Right atrium auricular region (tissue), 2 donors: Measurements from ENCODE around the gene SPAG4. TPM values are rescaled to one million over a fixed set of nuclear protein-coding genes. Genes with fewer than 3 reads are reported as not detected.

Source experiments
- DNase-seq: peaks from one replicate; pipeline ENCODE4 v3.0.0-alpha.2; 2019; ENCODE audit warnings: low spot score
- H3K27ac ChIP-seq, 2 donors: fragments of 200-600 bp; sonication (generic); 1 replicate in 1 of 2; 2 replicates in 1 of 2; pipeline ENCODE4 v1.5.1; 2016 to 2019
- H3K27me3 ChIP-seq, 2 donors: fragments of 200-600 bp; sonication (generic); one replicate each; pipeline versions ENCODE4 v1.5.1 to v1.6.0; 2017 to 2019
- H3K36me3 ChIP-seq: fragments of 200-600 bp; sonication (generic); one replicate; pipeline ENCODE4 v1.5.1; 2016
- H3K4me1 ChIP-seq, 2 donors: fragments of 200-600 bp; sonication (generic); one replicate each; pipeline versions ENCODE4 v1.5.1 to v1.6.0; 2017 to 2019
- H3K4me3 ChIP-seq, 2 donors: fragments of 200-600 bp; sonication (generic); 1 replicate in 1 of 2; 2 replicates in 1 of 2; pipeline ENCODE4 v1.5.1; 2017 to 2019; ENCODE audit warnings: mild to moderate bottlenecking in 1 of 2, moderate library complexity in 1 of 2
- H3K9me3 ChIP-seq, 2 donors: fragments of 200-600 bp; sonication (generic); one replicate each; pipeline ENCODE4 v1.5.1; 2019
- total RNA-seq, 2 donors: library from RNA; depleted of rRNA; stranded (reverse); fragments of >200 nt; gene quantifications; one replicate each; pipeline ENCODE4 v1.1.0, GENCODE V29; 2016
- TF ChIP-seq, protein P1 (sequence below), 2 donors: fragments of 200-600 bp; sonication (generic); IDR thresholded peaks; one replicate each; pipeline ENCODE4 v1.5.1; 2019; ENCODE audit warnings: antibody characterized with exemption in 2 of 2

The SPAG4 gene
- total RNA-seq, 2 donors from 2014 or later = 4.6 to 5.5 TPM

DNA sequence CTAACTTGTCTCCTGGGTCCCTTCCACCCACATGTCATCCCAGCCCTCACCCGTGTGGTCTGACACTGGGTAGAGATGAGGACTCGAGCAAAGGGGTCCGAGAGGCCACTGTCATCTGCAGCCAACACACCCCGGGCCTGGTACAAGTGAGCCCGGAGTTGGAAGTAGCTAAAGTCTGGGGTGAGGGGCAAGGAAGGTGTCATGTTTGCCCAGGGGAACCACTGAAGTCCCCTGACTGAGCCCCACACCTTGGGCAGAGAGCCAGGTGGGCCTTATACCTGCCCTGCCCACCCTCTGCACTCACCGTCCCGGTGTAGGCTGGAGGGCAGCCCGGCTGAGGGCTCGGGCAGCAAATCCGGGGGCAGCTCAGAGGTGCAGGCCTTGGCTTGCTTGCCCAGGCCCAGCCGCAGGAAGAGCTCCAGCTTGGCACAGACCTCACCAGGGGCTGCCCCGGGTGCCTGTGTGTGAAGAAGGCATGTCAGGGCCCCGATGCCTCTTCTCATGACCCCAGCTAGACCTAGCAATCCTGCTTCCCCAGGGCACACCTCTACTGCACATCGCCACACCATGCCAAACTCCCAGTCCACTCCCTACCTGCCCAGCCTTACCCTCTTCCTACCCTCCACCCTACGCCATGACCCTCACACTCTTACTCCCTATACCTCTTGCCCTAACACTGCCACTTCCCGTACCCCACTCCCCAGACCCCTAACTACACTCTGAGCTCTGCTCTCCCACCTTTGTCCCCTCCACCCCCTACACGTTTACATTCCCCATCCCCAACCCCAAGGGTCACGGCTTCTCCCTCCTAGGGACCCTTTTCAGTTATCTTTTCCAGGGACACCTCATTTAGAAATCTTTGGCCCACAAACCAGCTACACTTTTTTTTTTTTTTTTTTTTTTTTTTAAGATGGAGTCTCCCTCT is 31.7 kb upstream of the SPAG4 start:
- Histone ChIP-seq H3K27me3 (no peaks in the 10 kb centered on the region), H3K36me3 (no peaks in the 10 kb centered on the region), H3K9me3 (peaks cover 0 to 13% of the 10 kb centered on the region in 2 donors), H3K27ac (no peak overlapping the region), H3K4me3 (no peak overlapping the region), H3K4me1 (no peaks in the 10 kb centered on the region)
- TF ChIP-seq, protein P1, sequence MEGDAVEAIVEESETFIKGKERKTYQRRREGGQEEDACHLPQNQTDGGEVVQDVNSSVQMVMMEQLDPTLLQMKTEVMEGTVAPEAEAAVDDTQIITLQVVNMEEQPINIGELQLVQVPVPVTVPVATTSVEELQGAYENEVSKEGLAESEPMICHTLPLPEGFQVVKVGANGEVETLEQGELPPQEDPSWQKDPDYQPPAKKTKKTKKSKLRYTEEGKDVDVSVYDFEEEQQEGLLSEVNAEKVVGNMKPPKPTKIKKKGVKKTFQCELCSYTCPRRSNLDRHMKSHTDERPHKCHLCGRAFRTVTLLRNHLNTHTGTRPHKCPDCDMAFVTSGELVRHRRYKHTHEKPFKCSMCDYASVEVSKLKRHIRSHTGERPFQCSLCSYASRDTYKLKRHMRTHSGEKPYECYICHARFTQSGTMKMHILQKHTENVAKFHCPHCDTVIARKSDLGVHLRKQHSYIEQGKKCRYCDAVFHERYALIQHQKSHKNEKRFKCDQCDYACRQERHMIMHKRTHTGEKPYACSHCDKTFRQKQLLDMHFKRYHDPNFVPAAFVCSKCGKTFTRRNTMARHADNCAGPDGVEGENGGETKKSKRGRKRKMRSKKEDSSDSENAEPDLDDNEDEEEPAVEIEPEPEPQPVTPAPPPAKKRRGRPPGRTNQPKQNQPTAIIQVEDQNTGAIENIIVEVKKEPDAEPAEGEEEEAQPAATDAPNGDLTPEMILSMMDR (IDR thresholded peaks at IDR 0.05) = no peak
- DNase-seq = no peak

DNA sequence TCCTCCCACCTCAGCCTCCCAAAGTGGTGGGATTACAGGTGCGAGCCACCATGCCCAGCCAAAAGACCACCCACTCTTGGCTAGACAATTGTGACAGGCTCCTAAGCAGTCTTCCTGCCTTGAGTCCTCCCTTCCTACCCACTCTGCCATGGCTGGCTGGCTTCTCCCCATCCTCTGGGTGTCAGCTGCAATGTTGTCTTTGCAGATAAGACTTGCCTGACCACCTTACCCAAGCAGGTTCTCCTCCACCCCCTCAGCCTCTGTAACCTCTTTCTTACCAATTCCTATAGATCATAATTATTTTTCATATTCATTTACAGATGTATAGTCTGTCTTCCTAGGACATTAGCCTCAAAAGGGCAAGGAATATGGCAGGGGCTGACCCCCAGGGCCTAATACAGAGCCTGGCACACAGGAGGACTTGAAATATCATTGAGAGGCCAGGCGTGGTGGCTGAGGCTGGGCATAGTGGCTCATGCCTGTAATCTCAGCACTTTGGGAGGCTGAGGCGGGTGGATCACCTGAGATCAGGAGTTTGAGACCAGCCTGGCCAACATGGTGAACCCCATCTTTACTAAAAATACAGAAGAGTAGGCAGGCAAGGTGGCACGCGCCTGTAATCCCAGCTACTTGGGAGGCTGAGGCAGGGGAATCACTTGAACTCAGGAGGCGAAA is 28.7 kb upstream of the SPAG4 start:
- Histone ChIP-seq H3K27me3 (no peaks in the 10 kb centered on the region), H3K9me3 (peaks cover 0 to 5% of the 10 kb centered on the region in 2 donors), H3K4me3 (no peak overlapping the region), H3K36me3 (no peaks in the 10 kb centered on the region), H3K4me1 (no peaks in the 10 kb centered on the region), H3K27ac (no peak overlapping the region)
- no peak for DNase-seq
- TF ChIP-seq, protein P1 (IDR thresholded peaks at IDR 0.05) = no peak

DNA sequence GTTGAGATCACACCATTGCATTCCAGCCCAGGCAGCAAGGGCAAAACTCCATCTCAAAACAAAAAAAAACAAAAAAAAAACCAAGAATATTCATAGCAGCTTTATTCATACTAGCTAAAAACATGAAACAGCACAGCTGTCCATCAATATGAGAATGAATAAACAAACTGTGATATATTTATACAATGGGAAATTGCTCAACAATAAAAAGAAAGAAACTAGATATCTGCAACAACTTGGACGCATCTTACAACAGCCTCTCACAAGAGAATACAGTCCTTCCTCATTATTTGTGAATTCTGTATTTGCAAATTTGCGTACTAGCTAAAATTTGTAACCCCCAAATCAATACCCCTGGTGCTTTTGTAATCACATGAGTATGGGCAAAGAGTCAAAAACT is 28.2 kb upstream of the SPAG4 start:
- H3K4me3 ChIP-seq = no peak overlapping the region
- no peak overlapping the region for H3K27ac ChIP-seq
- no peak for DNase-seq
- no peaks in the 10 kb centered on the region for H3K4me1 ChIP-seq
- no peaks in the 10 kb centered on the region for H3K27me3 ChIP-seq
- TF ChIP-seq, protein P1 (IDR thresholded peaks at IDR 0.05) = no peak
- no peaks in the 10 kb centered on the region for H3K9me3 ChIP-seq
- H3K36me3 ChIP-seq = no peaks in the 10 kb centered on the region

DNA sequence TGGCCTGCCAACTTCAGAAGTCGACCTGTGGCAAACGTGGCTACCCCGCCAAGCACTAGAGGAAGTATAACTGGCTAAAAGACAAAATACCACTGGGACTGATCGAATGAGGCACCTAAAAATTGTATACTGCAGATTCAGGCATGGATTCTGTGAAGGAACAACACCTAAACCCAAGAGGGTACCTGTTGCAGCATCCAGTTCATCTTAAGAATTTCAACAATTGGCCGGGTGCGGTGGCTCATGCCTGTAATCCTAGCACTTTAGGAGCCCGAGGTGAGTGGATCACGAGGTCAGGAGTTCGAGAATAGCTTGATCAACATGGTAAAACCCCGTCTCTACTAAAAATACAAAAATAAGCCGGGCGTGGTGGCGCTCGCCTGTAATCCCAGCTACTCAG is 27.2 kb upstream of the SPAG4 start:
- Histone ChIP-seq H3K4me1 (no peaks in the 10 kb centered on the region), H3K27ac (no peak overlapping the region), H3K4me3 (no peak overlapping the region), H3K36me3 (no peaks in the 10 kb centered on the region), H3K27me3 (no peaks in the 10 kb centered on the region), H3K9me3 (no peaks in the 10 kb centered on the region)
- TF ChIP-seq, protein P1 (IDR thresholded peaks at IDR 0.05) = no peak
- DNase-seq = no peak

DNA sequence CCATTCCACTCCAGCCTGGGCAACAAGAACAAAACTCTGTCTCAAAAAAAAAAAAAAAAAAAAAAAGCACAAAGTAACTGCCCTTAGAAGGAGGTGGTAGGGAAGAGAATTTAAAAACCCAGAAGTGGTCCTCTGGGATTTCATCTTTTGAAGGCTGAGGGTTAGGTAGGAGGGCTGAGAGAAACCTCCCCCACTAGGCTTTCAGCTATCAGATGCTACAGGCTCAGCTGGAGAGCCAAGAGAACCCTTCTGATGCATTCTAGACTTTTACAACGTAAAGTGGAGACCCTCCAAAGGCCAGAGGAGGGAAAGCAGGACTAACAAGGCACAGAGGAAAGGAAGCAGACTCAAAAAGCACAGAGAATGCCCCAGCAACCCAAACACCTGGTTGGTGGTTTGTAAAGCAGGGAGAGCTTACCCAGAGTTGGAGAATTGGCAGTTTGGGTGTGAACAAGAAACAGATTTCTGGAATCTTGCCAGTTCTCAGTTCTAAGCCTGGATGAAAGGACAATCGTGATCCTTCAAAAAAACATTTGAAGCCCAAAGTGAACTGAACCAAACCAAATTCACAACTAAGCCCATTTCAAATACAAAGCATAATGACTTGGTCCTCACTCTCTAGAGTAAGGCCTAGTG is 23.2 kb upstream of the SPAG4 start:
- TF ChIP-seq, protein P1 (IDR thresholded peaks at IDR 0.05) = no peak
- no peak overlapping the region for H3K4me3 ChIP-seq

More for the DNA sequence above, 23.2 kb upstream of the SPAG4 start:
- Histone ChIP-seq H3K4me1 (no peaks in the 10 kb centered on the region), H3K9me3 (no peaks in the 10 kb centered on the region), H3K27me3 (no peaks in the 10 kb centered on the region), H3K36me3 (no peaks in the 10 kb centered on the region), H3K27ac (no peak overlapping the region)
- no peak for DNase-seq
